WTC11 (cell line): ENCODE data around the gene C12orf43. TPM values are rescaled to one million over a fixed set of nuclear protein-coding genes. Genes with fewer than 3 reads are reported as not detected.
A peak's percentile ranks its signal among the peaks of the same experiment; 100 is the strongest.

Source experiments
- ATAC-seq: fragments of 200-7000 bp; cut with Tn5 transposase; 2 replicates; pipeline ENCODE4 v1.10.0; 2021; ENCODE audit warnings: mild to moderate bottlenecking, moderate library complexity
- CTCF ChIA-PET: fragments of 300-600 bp; sonication (Branson Sonifier 250); formaldehyde crosslinking; loops from one replicate; lab custom pipeline; 2021; ENCODE audit warnings: antibody characterized with exemption; lab: Charles Lee
- POLR2A ChIA-PET: fragments of 350-600 bp; sonication (Branson Sonifier 250); formaldehyde crosslinking; loops from one replicate; lab custom pipeline; 2021; ENCODE audit warnings: antibody characterized with exemption; lab: Charles Lee
- DNase-seq: peaks from one replicate; pipeline ENCODE4 v3.0.0; 2021; ENCODE audit warnings: low spot score
- H3K27ac Mint-ChIP-seq: 2 replicates; pipeline ENCODE4 v1.8.0; 2021; ENCODE audit warnings: mixed read lengths
- H3K27me3 Mint-ChIP-seq: 2 replicates; pipeline ENCODE4 v1.8.0; 2021; ENCODE audit warnings: low read depth, mild to moderate bottlenecking, moderate library complexity, mixed read lengths
- H3K36me3 Mint-ChIP-seq: 2 replicates; pipeline ENCODE4 v1.8.0; 2021; ENCODE audit warnings: mixed read lengths
- H3K4me1 Mint-ChIP-seq: 2 replicates; pipeline ENCODE4 v1.8.0; 2022; ENCODE audit warnings: mixed read lengths
- H3K4me3 Mint-ChIP-seq: 2 replicates; pipeline ENCODE4 v1.8.0; 2021; ENCODE audit warnings: mild to moderate bottlenecking, moderate library complexity, mixed read lengths
- H3K9me3 Mint-ChIP-seq: 2 replicates; pipeline ENCODE4 v1.8.0; 2021; ENCODE audit warnings: mixed read lengths
- AR ChIP-seq: fragments of 250-450 bp; sonication (Bioruptor Pico); IDR thresholded peaks from 2 replicates; pipeline ENCODE4 v1.9.0; 2021; ENCODE audit warnings: mild to moderate bottlenecking
- E2F5 ChIP-seq: sonication (generic); formaldehyde crosslinking; IDR thresholded peaks from 2 replicates; pipeline ENCODE4 v1.8.1; 2022; ENCODE audit warnings: mild to moderate bottlenecking, moderate library complexity, missing genetic modification reagents
- ELF4 ChIP-seq: sonication (generic); formaldehyde crosslinking; IDR thresholded peaks from 2 replicates; pipeline ENCODE4 v1.8.1; 2022; ENCODE audit warnings: low read depth, mild to moderate bottlenecking, moderate library complexity, missing genetic modification reagents
- HMGA2 ChIP-seq: fragments of 250-450 bp; sonication (Bioruptor Pico); IDR thresholded peaks from 2 replicates; pipeline ENCODE4 v1.4.0; 2021; ENCODE audit warnings: mild to moderate bottlenecking, moderate library complexity
- IRF1 ChIP-seq: sonication (generic); formaldehyde crosslinking; IDR thresholded peaks from 2 replicates; pipeline ENCODE4 v1.8.0; 2023; ENCODE audit warnings: missing genetic modification reagents
- NFE2L1 ChIP-seq: sonication (generic); formaldehyde crosslinking; IDR thresholded peaks from 2 replicates; pipeline ENCODE4 v1.8.1; 2023; ENCODE audit warnings: missing genetic modification reagents
- NFYB ChIP-seq: sonication (generic); formaldehyde crosslinking; conservative IDR thresholded peaks from 2 replicates; pipeline ENCODE4 v1.8.0; 2022; ENCODE audit warnings: low read depth, missing genetic modification reagents
- OVOL2 ChIP-seq: fragments of 250-450 bp; sonication (Bioruptor Pico); IDR thresholded peaks from 2 replicates; pipeline ENCODE4 v1.9.0; 2021; ENCODE audit warnings: mild to moderate bottlenecking, borderline replicate concordance
- TEAD1 ChIP-seq: sonication (generic); formaldehyde crosslinking; IDR thresholded peaks from 2 replicates; pipeline ENCODE4 v1.8.0; 2022; ENCODE audit warnings: mild to moderate bottlenecking, missing genetic modification reagents
- ZNF121 ChIP-seq: sonication (generic); formaldehyde crosslinking; IDR thresholded peaks from 2 replicates; pipeline ENCODE4 v1.8.0; 2023; ENCODE audit warnings: missing genetic modification reagents
- ZNF416 ChIP-seq: fragments of 250-450 bp; sonication (Bioruptor Pico); IDR thresholded peaks from 2 replicates; pipeline ENCODE4 v1.9.0; 2021; ENCODE audit warnings: mild to moderate bottlenecking, inconsistent platforms
- total RNA-seq: library from RNA; stranded (reverse); gene quantifications from 3 replicates; pipeline ENCODE4 v1.2.3, GENCODE V29; 2021
- TF ChIP-seq, protein P1 (sequence below): sonication (generic); formaldehyde crosslinking; conservative IDR thresholded peaks from 2 replicates; pipeline ENCODE4 v1.8.1; 2023; ENCODE audit warnings: mild to moderate bottlenecking, low read depth, missing genetic modification reagents, moderate library complexity
- TF ChIP-seq, protein P2 (sequence below): sonication (generic); formaldehyde crosslinking; IDR thresholded peaks from 2 replicates; pipeline ENCODE4 v1.8.1; 2023; ENCODE audit warnings: mild to moderate bottlenecking, missing genetic modification reagents

The C12orf43 gene
- total RNA-seq, 1 experiment from 2014 or later: 20.7 TPM

- no peak for TF ChIP-seq NFE2L1 (CRISPR knock-in tag)
- TF ChIP-seq ZNF416 (CRISPR knock-in tag): no peak
- no peak for TF ChIP-seq HMGA2 (CRISPR knock-in tag)
- no peak for TF ChIP-seq ELF4
- TF ChIP-seq, protein P1, sequence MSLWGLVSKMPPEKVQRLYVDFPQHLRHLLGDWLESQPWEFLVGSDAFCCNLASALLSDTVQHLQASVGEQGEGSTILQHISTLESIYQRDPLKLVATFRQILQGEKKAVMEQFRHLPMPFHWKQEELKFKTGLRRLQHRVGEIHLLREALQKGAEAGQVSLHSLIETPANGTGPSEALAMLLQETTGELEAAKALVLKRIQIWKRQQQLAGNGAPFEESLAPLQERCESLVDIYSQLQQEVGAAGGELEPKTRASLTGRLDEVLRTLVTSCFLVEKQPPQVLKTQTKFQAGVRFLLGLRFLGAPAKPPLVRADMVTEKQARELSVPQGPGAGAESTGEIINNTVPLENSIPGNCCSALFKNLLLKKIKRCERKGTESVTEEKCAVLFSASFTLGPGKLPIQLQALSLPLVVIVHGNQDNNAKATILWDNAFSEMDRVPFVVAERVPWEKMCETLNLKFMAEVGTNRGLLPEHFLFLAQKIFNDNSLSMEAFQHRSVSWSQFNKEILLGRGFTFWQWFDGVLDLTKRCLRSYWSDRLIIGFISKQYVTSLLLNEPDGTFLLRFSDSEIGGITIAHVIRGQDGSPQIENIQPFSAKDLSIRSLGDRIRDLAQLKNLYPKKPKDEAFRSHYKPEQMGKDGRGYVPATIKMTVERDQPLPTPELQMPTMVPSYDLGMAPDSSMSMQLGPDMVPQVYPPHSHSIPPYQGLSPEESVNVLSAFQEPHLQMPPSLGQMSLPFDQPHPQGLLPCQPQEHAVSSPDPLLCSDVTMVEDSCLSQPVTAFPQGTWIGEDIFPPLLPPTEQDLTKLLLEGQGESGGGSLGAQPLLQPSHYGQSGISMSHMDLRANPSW (CRISPR knock-in tag): no peak
- TF ChIP-seq ZNF121 (CRISPR knock-in tag): no peak
- TF ChIP-seq E2F5 (CRISPR knock-in tag): no peak
- TF ChIP-seq OVOL2 (CRISPR knock-in tag): no peak
- no peak for TF ChIP-seq NFYB
- TF ChIP-seq IRF1 (CRISPR knock-in tag): no peak
- no peak for TF ChIP-seq AR (CRISPR knock-in tag)
- no peak for TF ChIP-seq TEAD1 (CRISPR knock-in tag)
Measured at GRCh38 chr12:121033625-121034349, 17.5 kb upstream of the C12orf43 start (continued).

DNA sequence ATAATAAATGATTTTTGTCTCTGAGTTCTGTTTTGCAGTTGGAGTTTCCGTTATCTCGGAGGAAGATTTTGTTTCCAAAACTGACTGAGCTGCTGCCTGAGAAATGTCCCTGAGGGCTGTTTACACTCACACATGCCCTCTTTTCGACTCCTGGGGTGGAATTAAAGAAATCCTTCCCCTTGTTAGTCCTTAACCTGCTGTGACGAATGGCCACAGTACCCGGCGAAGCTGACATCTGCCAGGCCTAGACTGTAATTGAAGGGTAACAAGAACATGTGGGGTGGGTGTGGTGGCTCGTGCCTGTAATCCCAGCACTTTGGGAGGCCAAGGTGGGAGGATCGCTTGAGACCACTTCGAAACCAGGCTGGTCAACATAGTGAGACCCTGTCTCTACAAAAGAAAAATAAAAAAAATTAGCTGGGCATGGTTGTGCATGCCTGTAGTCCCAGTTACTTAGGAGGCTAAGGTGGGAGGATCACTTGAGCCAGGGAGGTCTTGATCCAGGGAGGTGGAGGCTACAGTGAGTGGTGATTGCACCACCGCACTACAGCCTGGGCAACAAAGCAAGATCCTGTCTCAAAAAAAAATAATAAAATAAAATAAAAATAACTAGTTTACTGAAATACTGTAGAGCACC, 14.4 kb upstream of the C12orf43 start:
- Mint-ChIP-seq H3K4me1 (peaks cover 21% of the 10 kb centered on the region), H3K36me3 (no peaks in the 10 kb centered on the region), H3K4me3 (no peak overlapping the region), H3K27me3 (no peaks in the 10 kb centered on the region), H3K9me3 (no peaks in the 10 kb centered on the region), H3K27ac (no peak overlapping the region; the same call in 1 of the 2 replicates)
- ATAC-seq: no peak
- no peak for DNase-seq
- POLR2A ChIA-PET: no interaction called here
- TF ChIP-seq, protein P2, sequence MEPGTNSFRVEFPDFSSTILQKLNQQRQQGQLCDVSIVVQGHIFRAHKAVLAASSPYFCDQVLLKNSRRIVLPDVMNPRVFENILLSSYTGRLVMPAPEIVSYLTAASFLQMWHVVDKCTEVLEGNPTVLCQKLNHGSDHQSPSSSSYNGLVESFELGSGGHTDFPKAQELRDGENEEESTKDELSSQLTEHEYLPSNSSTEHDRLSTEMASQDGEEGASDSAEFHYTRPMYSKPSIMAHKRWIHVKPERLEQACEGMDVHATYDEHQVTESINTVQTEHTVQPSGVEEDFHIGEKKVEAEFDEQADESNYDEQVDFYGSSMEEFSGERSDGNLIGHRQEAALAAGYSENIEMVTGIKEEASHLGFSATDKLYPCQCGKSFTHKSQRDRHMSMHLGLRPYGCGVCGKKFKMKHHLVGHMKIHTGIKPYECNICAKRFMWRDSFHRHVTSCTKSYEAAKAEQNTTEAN (CRISPR knock-in tag): no peak
- TF ChIP-seq ZNF121 (CRISPR knock-in tag): peak; percentile 84
- CTCF ChIA-PET: interaction anchor here (2.5 kb wide), 1 partner anchor 25 kb away, joined by 6 read pairs; no protein-coding TSS in a partner anchor
